B cell (primary cell): ENCODE measurements around the gene HUS1.

ENCODE experiments used
- EZH2 ChIP-seq: IDR thresholded peaks from 2 replicates; pipeline ENCODE4 v1.6.1; 2012; ENCODE audit warnings: borderline replicate concordance, low read depth, mild to moderate bottlenecking, moderate library complexity, low read length; ENCODE audit not compliant: insufficient read depth, poor library complexity, severe bottlenecking
- TF ChIP-seq, protein P1 (sequence below): fragments of 200-600 bp; IDR thresholded peaks from one replicate; pipeline ENCODE4 v1.8.0; 2022; ENCODE audit warnings: antibody characterized with exemption, mild to moderate bottlenecking

DNA sequence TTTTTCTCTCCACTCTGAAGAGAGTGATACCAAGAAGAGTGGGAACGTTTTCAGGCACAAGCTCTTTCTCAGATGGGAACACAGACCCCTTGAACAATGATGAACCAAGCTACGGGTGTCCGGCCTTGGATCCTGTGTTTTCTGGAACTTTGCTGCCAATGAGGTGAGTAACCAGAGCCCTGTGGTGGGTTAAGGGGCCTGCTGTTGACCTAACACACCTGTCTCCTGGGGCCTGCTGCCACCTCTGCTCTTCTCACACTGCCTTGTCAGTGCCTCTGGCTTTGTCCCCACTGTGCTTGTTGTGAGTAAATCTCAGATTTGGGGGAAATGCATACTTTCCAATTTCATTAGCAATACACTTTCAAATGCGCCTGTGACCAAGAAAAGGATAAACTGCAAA lies 29.7 kb downstream of the HUS1 start:
- TF ChIP-seq, protein P1, sequence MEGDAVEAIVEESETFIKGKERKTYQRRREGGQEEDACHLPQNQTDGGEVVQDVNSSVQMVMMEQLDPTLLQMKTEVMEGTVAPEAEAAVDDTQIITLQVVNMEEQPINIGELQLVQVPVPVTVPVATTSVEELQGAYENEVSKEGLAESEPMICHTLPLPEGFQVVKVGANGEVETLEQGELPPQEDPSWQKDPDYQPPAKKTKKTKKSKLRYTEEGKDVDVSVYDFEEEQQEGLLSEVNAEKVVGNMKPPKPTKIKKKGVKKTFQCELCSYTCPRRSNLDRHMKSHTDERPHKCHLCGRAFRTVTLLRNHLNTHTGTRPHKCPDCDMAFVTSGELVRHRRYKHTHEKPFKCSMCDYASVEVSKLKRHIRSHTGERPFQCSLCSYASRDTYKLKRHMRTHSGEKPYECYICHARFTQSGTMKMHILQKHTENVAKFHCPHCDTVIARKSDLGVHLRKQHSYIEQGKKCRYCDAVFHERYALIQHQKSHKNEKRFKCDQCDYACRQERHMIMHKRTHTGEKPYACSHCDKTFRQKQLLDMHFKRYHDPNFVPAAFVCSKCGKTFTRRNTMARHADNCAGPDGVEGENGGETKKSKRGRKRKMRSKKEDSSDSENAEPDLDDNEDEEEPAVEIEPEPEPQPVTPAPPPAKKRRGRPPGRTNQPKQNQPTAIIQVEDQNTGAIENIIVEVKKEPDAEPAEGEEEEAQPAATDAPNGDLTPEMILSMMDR = no peak
- TF ChIP-seq EZH2 = no peak
